WERI-Rb-1 (cell line): ENCODE measurements around the gene YIPF1.
"Not testable (repeated sequence)": the region's sequence is repeated elsewhere in the genome, so short reads cannot be mapped to it uniquely, and the experiment has no call there.

Experiments
- DNase-seq: peaks from one replicate; pipeline ENCODE4 v3.0.0-alpha.2; 2020
- H3K27ac ChIP-seq: fragments of 250-450 bp; sonication (Bioruptor Pico); 2 replicates; pipeline ENCODE4 v1.5.1; 2020; ENCODE audit warnings: mild to moderate bottlenecking, moderate library complexity
- H3K27me3 ChIP-seq: fragments of 250-450 bp; sonication (Bioruptor Pico); 2 replicates; pipeline ENCODE4 v1.5.1; 2021; ENCODE audit warnings: mild to moderate bottlenecking, low read depth, moderate library complexity; ENCODE audit not compliant: insufficient read depth, severe bottlenecking
- H3K36me3 ChIP-seq: fragments of 250-450 bp; sonication (Bioruptor Pico); 2 replicates; pipeline ENCODE4 v1.5.1; 2020; ENCODE audit warnings: mild to moderate bottlenecking, moderate library complexity
- H3K4me3 ChIP-seq: 2 replicates; pipeline ENCODE4 v1.5.1; 2011; ENCODE audit warnings: low read depth, mild to moderate bottlenecking, control low read depth, low read length
- H3K9me3 ChIP-seq: fragments of 250-450 bp; sonication (Bioruptor Pico); 2 replicates; pipeline ENCODE4 v1.5.1; 2021; ENCODE audit warnings: mild to moderate bottlenecking, moderate library complexity; ENCODE audit not compliant: severe bottlenecking
- CTCF ChIP-seq: IDR thresholded peaks from 2 replicates; pipeline ENCODE4 v1.5.1; 2011; ENCODE audit warnings: low read depth, mild to moderate bottlenecking, control low read depth, inconsistent platforms, low read length

YIPF1 gene

GRCh38 chr1:53821380-53821779, 68.2 kb downstream of the YIPF1 start:
- no peaks in the 10 kb centered on the region for H3K9me3 ChIP-seq
- no peak for DNase-seq
- H3K36me3 ChIP-seq, result peaks cover 17% of the 10 kb centered on the region
- TF ChIP-seq CTCF, result no peak
- H3K27ac ChIP-seq, result no peak overlapping the region
- H3K4me3 ChIP-seq, result no peak overlapping the region
- no peaks in the 10 kb centered on the region for H3K27me3 ChIP-seq

GRCh38 chr1:53819387-53819786, 70.2 kb downstream of the YIPF1 start:
- TF ChIP-seq CTCF, result no peak
- DNase-seq, result no peak
- Histone ChIP-seq H3K27ac (no peak overlapping the region), H3K36me3 (peaks cover 6% of the 10 kb centered on the region), H3K27me3 (no peaks in the 10 kb centered on the region), H3K4me3 (no peak overlapping the region), H3K9me3 (no peaks in the 10 kb centered on the region)

- H3K36me3 ChIP-seq, result peaks cover 18% of the 10 kb centered on the region
- H3K27me3 ChIP-seq, result not testable (repeated sequence)
Observed at GRCh38 chr1:53816584-53816983, 73.0 kb downstream of the YIPF1 start.

GRCh38 chr1:53815484-53815883, 74.1 kb downstream of the YIPF1 start:
- H3K9me3 ChIP-seq, H3K27ac ChIP-seq, DNase-seq, H3K4me3 ChIP-seq, H3K27me3 ChIP-seq: not testable (repeated sequence)
- peaks cover 23% of the 10 kb centered on the region for H3K36me3 ChIP-seq

More at GRCh38 chr1:53816584-53816983, 73.0 kb downstream of the YIPF1 start:
- not testable (repeated sequence) for H3K9me3 ChIP-seq, H3K4me3 ChIP-seq, DNase-seq, H3K27ac ChIP-seq

- Histone ChIP-seq H3K27ac (no peak overlapping the region), H3K4me3 (no peak overlapping the region), H3K36me3 (peaks cover 32% of the 10 kb centered on the region), H3K27me3 (no peaks in the 10 kb centered on the region), H3K9me3 (no peaks in the 10 kb centered on the region)
- peak; percentile 61 for DNase-seq
- TF ChIP-seq CTCF, result peak; percentile 46
Observed at GRCh38 chr1:53811414-53811851, 78.2 kb downstream of the YIPF1 start.

GRCh38 chr1:53810497-53810896, 79.1 kb downstream of the YIPF1 start:
- TF ChIP-seq CTCF, result no peak
- no peaks in the 10 kb centered on the region for H3K27me3 ChIP-seq
- no peak for DNase-seq
- no peak overlapping the region for H3K4me3 ChIP-seq
- peaks cover 34% of the 10 kb centered on the region for H3K36me3 ChIP-seq
- H3K9me3 ChIP-seq, result no peaks in the 10 kb centered on the region
- H3K27ac ChIP-seq, result no peak overlapping the region

- Histone ChIP-seq H3K27me3 (no peaks in the 10 kb centered on the region), H3K27ac (no peak overlapping the region), H3K4me3 (no peak overlapping the region), H3K36me3 (peaks cover 38% of the 10 kb centered on the region), H3K9me3 (no peaks in the 10 kb centered on the region)
- no peak for DNase-seq
- no peak for TF ChIP-seq CTCF
Observed at GRCh38 chr1:53810007-53810406, 79.6 kb downstream of the YIPF1 start.
